Stimulated activated CD4-positive, alpha-beta T cell treated with anti-CD3 and anti-CD28 coated beads, Interleukin-1b, Interleukin-23, amount 100 ng/mL, for 48 hours (primary cell): ENCODE data around the gene EPHA6.

Source experiments
- DNase-seq: peaks from one replicate; pipeline ENCODE4 v3.0.0-alpha.2; 2020

Gene EPHA6

DNA sequence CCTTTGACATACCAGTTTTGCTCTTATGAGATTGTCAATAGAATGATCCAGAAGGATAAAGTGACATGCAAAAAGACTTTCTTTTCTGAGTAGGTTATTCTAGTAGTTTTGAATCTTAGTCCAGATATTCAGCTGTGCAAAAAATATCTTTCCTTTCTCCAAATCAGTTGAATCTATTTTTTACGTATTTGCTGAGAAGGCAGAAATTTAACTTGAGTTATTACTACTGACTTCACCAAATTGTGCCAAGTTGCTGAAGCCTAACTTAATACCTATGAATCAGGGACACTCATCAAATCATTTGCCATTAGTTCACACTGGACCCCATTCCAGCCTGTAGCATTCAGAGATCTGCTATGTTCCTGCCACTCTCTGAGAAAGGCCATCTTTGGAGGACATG is 215.6 kb downstream of the EPHA6 start:
- no peak for DNase-seq

DNA sequence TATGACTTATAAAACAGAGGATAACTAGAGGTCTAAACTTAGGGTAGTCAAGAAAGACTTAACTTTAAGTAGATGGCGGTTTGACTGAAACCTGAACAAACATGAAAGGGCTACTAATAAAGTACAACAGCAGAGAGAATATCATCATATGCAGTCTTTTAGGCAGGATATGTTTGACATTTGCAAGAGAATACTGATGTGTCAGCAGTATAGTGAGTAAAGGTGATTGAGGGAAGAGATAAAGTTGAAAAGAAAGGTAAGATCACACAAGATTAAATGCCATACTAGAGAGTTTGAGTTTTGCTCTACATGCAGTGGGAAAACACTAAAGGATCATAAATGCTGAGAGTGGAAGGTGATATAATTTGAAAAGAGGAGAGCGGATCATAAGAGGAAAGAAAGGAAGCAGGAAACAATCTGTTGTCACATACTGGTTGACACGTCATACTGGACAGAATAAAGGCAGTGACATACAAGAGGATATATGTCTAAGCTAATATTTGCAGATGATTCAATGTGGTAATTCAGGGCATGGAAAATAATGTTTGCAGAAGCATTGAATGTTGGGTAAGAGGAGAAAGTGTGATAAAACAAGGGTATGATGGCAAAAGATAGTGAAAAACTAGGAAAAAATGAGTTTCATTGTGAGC is 223.0 kb downstream of the EPHA6 start:
- DNase-seq, result no peak

DNA sequence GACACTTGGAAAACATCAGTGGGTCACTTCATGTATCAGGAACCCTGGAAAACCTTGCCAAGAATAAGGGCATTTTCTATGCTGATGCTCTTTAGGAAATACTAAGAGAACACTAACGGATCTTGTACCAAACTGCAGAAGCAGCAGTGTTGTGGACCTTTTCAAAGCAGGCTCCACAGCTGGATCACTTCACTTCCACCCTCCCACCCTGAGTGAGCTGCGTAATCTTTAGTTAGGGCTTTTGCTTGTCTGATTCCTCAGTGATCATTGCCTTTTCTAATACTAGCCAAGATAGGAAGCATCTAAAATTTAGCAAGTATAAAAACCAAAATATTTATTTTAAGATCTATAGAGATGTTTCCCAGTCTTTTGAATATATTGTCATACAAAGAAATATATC is 229.0 kb downstream of the EPHA6 start:
- DNase-seq, result no peak

DNA sequence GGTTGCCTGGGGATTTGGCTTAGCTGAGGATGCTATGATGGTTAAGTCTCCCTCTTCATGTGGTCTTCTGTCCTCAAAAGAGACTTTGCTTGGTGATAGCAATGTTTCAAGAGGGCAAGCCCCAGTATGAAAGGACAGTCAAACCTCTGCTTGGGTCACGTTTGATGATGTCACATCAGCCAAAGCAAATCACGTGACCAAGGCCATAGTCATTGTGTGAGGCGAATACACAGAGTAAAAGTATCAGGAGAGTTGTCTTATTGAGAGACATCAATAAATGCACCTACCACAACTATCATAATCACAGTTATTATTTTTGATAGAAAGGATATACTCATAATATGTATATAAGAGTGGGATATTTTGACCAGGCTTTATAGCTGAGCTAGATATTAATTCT is 243.0 kb downstream of the EPHA6 start:
- no peak for DNase-seq

DNA sequence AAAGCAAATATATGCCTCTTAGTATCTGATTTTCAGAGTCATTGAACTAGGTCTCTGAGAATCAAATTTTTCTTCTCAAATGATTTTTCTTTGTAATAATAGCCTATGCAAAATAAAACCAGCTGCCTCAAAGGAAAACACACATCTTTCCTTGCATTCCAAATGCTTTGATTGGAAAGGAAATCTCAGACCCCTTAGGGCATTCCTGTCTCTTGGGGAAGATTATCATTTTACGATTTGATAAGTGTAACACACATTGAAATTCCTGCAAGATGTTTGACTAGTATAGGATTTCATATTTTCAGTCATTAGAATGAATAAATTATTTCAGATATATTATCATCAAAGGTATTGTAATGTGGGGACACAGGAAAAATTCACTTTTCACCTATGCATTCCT is 244.8 kb downstream of the EPHA6 start:
- DNase-seq, result no peak

DNA sequence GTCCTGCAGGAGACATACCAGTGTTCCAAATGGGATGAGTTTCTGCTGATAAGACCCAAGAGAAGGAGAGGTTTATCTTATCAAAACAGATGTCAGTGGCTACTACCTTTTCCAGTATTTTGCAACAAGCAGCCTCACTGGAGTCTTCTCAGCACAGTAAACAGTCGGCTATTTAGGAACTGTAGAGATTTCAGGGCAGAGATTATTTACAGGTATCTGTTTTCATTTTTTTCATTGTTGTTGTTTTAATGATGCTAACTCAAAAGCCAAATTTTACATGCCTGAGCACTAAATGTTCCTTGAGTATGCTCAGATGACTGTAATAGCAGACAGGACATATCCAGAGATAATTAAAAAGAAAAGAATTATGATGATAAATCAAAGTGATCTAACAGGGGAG is 252.1 kb downstream of the EPHA6 start:
- DNase-seq, result no peak

DNA sequence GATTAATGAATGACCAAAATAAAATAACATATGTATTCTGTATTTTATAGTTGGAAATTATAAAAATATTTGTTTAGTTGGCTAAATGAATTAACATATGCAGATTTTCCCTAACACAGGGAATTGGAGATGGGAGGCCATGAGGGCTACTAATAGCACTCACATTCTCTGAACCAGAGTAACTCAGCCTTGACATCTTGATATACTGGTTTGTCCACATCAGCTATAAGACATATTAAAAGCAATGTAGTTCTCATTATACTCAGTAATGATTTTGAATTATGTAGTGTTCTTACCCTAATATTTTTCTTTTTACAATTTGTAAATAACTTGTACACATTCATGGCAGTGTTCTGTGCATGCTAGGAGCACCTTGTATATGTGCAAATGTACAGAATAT is 255.9 kb downstream of the EPHA6 start:
- no peak for DNase-seq

DNA sequence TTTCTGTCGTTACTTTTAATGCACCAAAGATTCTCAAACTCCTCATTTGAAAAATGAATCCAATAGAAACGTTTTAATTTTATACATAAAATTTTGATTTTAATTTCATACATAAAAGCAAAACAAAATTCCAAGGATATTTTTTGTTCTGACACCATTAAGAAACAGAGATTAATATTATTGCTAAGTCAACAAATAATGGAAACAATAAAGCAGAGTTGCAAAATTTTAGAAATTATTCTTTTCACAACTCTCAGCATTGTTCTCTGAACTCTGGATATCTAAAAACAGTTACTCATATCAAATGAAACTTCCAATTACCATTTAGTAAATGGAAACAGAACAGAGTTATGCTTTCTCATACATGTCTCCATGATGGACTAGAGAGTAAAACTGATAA is 260.2 kb downstream of the EPHA6 start:
- no peak for DNase-seq

DNA sequence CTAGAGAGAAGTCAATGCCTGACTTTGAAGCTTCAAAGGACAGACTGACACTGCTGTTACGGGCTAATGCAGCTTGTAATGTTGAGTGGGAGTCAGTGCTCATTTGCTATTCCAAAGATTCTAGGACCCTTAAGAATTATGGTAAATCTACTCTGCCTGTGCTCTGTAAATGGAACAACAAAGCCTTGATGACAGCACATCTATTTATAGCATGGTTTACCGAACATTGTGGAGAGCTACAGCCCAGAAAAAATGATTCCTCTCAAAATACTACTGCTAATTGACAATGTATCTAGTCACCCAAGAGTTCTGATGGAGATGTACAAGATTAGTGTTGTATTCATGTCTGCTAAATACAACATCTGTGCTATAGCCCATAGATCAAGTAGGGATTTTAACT is 262.3 kb downstream of the EPHA6 start:
- DNase-seq, result no peak

DNA sequence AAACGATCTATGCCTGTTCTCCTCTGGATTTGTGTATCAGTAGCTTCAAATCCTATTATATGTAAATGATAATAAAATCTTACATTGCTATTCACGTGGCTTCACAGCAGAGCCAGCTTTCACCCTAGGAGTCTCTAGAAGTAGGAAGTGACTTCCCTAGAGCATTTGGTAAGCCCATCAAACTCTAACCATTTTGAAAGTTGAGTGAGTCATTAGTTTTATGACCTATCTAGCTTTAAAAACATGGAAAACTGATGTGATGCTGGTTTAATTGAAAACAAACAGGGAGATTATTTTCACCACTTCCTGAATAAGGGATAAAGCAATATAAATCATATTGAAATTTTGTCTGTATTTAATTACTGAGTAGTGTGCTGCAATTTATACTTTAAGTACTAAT is 275.2 kb downstream of the EPHA6 start:
- no peak for DNase-seq

DNA sequence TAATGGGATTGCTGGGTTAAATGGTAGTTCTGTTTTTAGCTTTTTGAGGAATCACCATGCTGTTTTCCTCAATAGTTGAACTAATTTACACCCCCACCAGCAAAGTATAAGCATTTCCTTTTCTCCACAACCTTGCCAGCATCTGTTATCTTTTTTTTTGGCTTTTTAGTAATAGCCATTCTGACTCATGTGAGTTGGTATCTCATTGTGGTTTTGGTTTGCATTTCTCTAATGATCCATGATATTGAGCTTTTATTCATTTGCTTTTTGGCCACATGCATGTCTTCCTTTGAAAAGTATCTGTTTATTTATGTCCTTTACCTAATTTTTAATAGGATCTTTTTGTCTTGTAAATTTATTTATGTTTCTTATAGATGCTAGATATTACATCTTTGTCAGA is 288.2 kb downstream of the EPHA6 start:
- DNase-seq, result no peak

DNA sequence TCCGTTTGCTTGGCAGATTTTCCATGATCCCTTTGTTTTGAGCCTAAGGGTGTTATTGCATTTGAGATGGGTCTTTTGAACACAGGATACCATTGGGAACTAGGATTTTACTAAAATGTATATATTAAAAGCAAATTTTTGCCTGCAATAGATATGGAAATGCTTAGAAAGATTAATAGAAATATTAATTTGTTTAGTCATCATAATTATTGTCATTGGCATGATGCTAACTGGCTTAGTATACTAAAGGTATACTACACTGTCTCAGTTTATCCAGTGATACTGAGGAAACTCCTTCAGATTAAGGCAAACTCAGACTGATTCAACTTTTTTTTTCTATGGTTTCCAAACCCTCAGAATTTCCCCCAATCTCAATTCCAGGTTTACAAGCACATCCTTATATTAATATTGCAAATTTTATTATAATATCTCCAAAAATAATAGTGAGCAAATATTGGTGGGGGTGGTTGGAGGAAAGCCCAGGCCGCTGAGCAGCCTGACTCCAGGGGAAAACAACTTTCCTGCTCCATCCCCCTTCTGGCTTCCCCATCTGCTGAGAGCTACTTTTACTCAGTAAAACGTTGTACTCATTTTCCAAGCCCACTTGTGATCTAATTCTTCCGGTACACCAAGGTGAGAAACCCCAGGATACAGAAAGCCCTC is 291.7 kb downstream of the EPHA6 start:
- DNase-seq, result no peak

DNA sequence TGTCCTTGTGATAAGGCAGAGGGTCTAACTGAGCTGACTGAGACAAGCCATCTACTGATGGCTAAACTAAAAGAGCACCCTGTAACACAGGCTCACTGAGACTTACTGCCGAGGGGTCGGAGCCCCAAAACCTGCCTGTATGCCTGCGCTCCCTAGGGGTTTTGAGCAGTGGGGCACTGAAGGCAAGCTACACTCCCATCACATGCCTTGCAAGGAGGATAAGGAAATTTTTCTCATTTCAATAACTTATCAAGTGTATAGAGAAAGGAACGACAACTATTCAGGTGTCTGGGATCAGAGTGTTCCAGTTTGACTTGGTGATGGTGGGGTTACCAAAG is 292.2 kb downstream of the EPHA6 start:
- no peak for DNase-seq

DNA sequence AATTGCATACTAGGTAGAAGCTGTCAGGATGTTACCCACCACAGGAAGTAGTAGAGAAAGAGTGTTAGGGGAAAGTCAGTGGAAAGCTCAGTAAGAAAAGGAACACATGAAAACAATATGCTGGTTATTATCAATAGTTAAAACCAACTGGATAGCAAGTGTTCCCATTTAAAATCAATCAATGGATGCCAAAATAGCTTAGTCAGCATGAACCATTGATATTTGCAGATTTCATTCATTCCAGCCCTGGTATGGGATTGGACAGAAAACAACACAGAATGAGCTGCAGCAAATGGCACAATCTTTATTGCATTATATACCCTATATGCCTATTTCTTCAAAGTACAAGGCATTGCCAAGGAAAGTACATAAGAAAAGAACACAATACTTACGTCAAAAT is 293.7 kb downstream of the EPHA6 start:
- no peak for DNase-seq

DNA sequence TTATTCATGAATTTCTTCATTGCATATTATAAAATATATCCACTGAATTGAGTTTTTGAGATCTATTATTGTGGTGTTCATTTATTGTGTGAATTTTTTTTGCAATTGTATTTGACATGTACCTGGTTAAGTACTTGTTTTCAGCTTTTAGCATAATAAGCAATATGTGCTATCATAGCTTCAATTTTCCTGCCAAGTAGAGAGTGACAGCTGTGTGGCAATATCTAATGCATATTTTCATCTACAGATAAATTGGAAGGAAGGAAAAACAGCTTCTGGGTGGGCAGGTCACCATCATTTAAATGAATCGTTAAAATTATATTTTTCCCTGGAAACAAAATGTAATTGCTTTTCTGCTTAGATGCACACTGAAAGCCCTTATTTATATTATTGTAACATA is 296.9 kb downstream of the EPHA6 start:
- DNase-seq, result no peak

DNA sequence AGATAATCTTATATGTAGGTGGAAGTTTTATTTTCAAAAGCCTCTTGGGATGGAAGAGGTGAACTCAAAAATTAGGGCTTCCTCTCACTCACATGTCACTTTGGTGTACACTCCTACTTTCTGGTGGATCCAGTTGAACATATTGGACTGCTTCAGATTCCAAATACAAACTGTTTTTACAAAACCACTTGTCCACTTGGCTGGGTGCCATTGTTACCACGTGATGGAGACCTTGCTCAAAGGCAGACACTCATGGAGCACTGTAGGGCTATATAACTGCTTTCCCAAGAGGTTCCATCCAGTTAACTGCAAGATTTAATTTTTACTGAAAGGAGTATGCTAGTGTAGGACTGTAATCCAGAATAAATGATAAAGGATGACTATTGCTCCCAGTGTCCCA is 307.0 kb downstream of the EPHA6 start:
- no peak for DNase-seq

DNA sequence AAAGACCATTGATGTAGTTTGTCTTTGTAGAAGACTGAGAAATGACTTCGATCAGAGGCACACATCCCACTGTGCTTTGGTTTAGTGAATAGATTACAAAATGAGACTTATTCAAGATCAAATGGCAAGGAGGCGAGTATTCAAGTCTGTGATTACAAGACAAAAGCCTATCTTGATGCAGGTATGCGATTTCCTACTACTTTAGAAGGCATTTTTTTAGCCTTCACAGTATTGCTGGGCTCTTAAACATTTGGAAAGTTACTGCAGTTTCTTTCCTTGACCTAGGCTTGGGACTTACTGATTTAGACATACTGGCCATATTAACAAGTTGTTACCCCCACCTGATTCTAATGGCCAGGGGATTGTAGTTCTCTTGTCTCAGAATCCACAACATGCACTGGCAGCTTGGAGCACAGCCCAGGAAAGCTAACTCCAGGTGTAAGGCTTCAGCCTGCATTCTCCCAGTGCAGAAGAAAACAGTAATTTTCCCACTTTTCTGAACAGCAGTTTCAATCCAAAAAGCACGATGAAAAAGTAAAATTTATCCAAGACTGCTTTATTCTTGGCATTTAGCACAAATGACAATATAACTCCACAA is 311.6 kb downstream of the EPHA6 start:
- no peak for DNase-seq

DNA sequence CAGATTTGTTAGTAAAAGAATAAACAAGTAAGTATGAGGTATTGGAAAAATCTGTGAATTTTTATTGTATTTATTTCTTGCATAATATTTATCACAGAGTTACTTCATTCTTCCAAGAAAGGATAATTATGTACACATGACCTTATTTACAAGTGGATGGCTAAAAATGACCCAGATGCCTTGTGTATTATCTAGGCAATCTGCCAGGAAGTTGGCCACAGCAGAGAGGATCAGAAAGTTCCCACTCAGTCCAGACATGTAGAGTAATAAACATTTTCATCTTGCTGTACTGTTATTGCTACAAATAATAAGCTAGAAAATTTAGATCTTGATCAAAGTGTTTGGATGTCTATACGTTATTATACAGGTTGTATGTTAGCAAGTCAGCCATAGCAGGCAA is 317.1 kb downstream of the EPHA6 start:
- no peak for DNase-seq

DNA sequence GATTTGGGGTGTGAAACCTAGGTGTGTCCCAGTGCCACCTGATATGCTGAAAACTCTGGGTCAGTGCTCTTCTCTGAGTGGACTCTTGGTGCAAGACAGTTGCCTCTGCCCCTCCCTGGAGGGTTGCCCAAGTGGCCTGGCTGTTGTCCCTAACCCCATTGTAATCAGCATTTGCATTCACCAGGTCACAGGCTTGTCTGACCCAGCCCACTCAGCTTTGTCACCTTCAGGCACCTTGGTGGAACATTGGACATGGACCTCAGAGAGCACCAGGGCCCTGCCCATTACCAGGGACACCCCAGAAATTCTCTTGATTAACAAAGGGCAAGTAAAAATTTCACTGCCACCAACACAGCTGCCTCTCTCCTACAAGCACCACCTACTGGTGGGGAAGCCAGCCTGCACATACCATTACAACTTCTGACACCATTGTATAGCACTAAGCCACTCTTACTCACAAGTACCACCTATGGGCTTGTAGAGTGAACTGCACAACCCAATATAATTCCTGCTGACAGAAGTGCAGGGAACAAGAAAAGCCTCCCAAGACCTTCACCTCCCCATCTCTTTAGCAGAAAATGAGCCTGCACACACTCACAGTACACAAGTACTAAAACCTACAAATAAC is 324.6 kb downstream of the EPHA6 start:
- no peak for DNase-seq

DNA sequence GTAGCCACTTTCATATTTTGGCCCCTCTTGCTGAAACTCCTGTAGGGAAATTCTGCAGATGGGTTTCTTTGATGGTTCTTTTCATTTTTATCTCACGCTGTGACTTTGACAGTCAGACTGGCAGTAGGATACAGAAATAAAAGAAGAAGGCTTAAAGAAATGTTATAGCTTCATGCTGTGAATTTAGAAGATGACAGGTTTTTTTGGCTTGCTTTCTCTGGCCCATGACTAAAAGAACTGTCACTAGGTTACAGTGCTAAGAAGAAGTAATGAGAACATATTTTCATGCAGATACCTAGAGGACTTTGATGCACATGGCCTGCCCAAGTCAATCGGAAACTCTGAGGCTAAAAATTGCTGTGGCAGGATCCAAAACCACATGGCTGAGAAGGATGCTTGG is 334.5 kb downstream of the EPHA6 start:
- no peak for DNase-seq

DNA sequence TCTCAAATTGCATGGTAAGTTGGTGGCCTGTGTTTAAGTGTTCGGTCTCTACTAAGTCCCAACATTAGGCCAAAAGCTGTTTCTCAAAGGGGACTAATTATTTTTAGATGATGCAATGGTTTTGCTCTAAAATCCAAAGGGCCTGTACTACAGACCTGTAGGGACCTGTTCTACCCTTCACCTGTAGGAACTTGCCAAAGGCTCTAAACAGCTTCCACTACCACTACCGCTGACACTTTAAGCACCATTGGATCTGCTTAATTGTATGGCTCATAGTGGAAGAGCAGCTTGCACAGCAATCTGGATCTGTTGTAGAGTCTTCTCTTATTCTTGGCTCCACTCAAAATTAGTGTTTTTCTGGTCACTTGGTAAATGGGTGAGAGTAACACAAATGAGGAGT is 346.8 kb downstream of the EPHA6 start:
- DNase-seq, result no peak

DNA sequence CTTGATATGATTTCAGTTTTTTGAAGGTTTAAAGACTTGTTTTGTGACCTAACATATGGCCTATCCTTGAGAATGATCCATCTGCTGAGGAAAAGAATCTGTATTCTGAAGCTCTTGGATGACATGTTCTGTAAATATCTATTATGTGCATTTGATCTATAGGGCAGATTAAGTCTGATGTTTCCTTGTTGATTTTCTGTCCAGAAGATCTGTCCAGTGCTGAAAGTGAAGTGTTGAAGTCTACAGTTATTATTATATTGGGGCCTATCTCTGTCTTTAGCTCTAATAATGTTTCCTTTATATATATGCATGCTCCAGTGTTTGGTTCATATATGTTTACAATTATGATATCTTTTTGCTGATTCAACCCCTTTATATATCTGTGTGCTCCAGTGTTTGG is 362.8 kb downstream of the EPHA6 start:
- no peak for DNase-seq

DNA sequence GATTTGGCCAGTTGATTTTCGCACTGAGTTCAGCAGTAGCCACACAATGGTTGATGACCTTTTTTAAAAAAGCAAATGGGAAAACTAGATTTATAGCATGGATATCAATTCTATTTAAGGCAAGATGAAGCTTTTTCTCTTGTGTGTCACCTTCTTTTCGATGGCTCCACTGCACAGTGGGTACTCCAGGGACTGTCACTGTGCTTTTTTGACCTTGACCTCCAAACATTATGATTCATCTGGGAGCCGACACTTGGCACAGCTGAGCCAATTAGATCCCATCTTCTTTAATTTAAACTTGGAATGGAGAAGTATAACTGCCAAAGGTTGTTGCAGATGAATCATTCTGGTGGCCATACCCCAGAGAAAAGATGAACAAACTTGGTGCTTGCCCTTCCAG is 367.3 kb downstream of the EPHA6 start:
- no peak for DNase-seq

DNA sequence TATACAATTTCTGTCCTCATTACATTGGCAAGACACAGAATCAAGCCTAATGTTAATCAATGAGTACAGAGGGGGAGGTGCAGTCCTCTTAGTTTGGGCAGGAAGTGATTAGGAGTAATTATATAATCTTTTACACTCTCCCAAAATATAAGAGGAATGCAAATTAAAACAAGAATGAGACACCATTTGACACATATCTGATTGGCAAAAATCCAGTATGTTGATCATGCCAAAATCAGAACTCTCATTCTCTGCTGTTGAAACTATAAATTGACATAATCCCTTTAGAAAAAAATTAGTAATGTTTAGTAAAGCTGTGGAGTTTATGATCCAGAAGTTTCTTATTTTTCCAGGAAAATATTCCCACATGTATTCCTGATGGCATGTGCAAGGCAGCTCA is 373.4 kb downstream of the EPHA6 start:
- no peak for DNase-seq

DNA sequence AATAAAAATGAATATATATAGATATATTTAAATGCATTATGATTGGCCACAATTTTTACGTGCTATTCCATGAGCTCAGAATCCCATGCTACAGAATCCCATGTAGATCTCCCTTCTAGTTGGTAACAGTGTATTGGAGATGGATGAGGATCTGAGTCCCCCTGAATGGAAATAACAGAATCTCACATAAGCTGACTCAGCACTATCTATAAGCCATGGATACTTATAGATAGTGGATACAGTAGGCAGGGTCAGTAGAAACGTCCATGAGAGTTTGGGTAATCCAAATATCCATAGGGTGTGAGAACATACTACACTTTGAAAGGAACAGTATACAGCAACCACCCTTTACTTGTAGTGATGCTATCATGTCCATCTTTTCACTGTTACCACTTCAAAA is 375.4 kb downstream of the EPHA6 start:
- DNase-seq, result no peak
